GM20431 (cell line): ENCODE measurements around the gene C2CD3.
"Not testable (repeated sequence)": the region's sequence is repeated elsewhere in the genome, so short reads cannot be mapped to it uniquely, and the experiment has no call there.

Experiments
- in situ Hi-C: fragments of 300-500 bp; cut with MseI, MboI; formaldehyde crosslinking; loops from one replicate; pipeline ENCODE4 v1.15.0; 2020; ENCODE audit warnings: low sequenced_read_pairs; ENCODE audit not compliant: unreplicated experiment

Gene C2CD3

DNA sequence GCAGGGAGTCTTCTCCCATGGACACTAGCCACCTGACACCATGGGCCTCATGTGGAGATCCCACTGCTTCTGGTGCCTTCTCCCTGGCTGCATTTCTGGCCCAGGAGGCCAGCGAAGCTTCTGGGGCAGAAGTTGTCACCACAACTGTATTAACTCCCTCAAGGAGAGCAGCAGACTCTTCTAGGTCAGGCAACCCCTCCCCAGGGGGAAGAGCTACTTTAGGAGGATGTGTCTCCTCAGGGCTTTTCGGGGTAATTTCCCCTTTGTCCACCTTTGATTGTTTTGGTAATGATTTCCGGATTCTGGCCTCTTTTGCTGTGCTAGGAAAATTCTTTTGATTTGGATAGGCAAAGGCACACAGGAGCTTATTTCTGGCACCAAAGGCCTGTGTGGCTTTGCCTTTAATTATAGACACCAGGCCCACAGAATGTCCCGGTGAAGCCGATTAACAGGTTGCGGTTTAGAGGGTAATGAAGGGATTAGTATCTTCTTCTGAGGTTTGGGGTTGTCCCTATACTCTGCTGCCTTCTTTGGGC, 179.3 kb downstream of the C2CD3 start:
- in situ Hi-C loops: no loop called here

DNA sequence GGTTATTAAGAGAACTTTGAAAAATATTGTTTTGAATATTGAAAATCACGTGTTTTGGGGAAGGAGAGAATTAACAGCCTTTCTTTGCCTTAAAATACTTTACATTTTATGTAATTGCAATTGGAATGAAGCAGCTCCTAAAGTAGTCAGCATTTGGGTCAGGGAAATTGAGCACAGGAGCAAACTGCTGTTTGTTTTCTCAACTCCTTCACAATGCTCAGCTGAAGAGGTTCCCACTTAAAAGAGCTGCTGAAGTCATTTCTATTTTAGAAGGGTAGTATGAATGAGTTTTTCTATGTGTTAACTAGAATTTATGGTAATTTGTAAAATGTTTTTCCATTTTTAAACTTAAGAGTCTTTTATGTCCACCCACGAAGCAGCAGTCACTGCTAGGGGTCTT, 180.1 kb downstream of the C2CD3 start:
- in situ Hi-C loops: no loop called here

DNA sequence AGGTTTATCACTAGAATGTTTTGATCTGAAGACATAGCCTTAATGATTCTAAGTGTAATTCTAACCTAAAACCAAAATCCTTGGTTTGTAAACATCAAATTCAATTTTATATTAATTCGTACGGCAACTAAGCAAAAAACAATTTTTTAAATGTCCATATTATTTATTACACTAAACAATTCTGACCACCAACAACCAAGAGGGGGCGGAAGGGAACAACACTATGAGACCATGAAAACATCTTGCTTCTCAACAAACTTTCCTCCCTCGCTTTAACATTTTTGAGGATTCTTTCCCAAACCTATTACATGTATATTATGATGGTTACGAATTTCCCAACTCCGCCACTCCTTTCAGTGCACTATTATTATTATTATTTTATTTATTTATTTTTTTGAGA, 181.6 kb downstream of the C2CD3 start:
- in situ Hi-C loops: no loop called here

DNA sequence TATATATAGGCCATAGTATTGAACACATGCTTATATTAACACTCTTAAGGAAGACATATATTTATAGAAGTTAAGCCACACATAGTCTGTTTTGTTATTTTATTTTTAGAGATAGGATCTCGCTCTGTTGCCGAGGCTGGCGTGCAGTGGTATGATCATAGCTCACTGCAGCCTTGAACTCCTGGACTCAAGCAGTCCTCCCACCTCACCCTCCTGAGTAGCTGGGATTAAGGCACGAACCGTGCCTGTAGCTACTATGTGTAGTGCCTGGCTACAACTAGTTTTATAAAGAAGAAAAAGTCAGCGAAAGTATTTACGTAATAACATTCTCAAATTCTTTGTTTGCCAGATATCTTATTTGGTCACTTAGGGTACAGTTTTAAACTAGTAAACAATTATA, 182.6 kb downstream of the C2CD3 start:
- in situ Hi-C loops: no loop called here

DNA sequence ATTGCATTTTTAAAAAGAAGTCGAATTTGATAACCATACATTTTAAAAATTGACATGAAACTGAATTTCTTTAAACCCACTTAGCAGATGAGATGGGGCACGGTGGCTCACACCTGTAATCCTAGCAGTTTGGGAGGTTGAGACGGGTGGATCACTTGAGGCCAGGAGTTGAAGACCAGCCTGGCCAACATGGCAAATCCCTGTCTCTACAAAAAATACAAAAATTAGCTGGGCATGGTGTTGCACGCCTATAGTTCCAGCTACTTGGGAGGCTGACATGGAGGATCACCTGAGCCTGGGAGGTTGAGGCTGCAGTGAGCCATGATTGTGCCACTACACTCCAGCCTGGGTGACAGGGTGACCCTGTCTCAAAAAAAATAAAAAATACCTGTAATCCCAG, 185.1 kb downstream of the C2CD3 start:
- in situ Hi-C loops: not testable (repeated sequence)

DNA sequence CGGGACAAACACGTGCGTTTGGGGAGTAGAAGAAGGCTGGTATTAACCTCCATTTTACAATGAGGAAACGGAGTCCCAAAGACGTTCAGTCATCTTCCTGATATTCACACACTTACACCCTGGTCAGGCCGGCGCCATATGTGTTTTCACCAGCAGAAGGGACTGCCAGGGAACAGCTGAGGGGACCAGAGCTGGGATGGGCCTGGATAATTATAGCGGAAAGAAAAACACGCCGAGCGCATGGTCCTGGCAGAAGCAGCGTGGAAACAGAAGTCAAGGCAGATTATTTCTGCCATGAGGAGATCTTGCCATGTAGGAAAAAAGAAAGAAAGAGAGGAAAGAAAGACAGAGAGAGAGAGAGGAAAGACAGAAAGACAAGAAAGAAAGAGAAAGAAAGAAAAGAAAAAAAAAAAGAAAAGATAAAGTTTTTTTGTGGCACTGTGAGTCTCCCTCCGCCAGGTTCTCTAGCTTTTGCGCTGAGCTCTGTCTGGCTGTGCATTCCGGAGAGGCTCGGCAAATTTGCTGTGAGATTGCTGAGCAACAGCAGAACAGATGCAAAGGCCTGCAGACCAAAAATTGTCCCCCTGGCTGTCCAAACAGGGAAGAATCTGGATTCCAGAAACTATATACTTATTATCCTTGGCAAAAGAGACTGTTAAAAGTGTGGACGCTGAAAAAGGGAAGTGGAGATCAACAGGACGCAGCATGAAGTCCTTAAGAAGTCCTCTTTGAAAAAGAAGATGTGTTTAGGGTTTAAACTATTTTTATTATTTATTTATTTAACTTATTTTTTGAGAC, 186.9 kb downstream of the C2CD3 start:
- in situ Hi-C loops: no loop called here

DNA sequence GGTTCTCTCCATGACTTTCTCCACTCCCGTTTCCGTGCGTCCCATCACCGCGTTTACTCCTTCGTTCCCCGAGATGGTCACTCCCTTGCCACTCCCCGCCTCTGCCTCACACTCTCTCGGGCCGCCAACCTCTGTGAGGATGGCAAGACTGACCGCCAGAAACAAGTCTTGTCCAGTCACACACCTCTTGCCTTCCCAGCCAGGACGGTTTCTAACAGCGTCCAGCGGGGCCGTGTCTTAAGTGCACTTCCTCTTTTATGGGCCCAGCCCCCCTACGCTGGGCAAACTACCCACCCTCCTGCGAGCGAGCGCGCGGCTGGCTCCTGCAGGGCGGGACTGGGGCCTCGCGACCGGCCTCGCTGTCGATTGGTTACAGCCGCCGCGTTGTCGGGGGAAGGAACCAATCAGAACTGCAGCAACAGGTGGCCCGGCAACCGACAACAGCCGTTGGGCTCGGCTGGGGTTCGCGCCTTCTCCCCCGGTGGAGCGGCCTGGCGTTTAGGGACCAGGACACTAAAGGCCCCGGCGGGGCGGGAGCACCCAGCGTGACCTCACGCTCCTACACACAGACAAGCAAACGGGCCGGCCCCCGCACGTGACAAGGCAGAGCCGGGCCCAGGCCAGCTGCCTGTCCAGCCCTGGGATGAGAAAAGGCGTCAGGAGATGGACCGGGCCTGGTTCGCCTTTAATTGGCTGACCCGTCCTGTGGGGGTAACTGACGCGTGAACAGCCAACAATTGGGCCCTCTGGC, 187.6 kb downstream of the C2CD3 start:
- in situ Hi-C loops: no loop called here

DNA sequence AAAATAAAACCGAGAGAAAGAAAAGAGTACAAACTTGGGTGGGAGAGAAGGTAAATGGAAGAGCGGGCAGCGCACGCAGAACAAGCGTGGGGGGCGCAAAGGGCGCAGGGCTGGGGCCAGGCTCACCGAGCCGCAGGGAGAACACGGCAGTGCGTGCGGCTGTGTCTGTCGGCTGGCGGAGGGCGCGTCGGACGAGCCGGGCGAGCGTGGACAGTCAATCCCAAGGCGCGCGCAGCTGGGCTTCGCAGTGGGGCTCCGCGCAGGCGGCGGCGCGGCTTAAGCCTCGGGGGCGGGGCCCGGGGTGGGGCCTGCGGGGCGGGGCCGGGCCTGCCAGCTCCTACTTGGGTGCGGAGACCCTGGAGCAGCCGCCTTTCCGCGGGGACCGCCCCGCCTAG, 188.2 kb downstream of the C2CD3 start, which contains the start of gene UCP2:
TSS of gene UCP2 (minus strand) at position 249 of the 395 bp plus-strand sequence. CDS start 4,465 bp downstream, outside the sequence.
- in situ Hi-C loops: no loop called here

DNA sequence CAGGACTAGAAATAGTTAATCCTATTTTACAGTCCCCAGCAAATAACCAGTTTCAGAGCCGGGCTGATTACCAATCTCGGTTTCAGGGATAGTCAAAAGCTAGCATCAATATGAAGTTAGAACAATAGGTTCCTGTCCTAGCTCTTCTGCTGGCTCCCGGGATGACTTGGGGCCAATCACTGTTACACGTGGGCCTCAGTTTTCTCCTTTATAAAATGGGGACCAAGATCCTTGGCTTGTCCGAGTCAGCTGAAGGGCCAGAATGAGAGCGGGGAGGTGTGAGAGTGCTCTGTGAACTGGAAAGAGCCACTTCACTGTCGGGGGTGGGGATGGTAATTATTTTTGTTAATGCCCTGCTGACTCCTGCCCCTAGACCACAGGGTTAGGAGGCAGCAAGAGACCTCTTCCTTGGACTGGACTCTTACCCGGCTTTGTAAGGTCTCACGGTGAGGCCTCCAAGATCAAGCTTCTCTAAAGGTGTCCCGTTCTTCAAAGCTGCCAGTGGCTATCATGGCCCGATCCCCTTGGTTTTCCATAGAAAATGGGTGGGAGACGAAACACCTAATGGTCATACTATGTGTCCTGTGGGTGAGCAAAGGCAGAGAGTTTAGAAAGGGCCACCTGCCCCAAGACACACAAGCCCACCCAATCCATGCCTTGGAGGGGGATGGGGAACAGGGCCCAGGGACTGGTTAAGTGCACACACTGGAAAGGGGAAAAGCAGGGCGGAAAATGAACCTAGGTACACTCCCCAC, 189.6 kb downstream of the C2CD3 start:
- in situ Hi-C loops: no loop called here

DNA sequence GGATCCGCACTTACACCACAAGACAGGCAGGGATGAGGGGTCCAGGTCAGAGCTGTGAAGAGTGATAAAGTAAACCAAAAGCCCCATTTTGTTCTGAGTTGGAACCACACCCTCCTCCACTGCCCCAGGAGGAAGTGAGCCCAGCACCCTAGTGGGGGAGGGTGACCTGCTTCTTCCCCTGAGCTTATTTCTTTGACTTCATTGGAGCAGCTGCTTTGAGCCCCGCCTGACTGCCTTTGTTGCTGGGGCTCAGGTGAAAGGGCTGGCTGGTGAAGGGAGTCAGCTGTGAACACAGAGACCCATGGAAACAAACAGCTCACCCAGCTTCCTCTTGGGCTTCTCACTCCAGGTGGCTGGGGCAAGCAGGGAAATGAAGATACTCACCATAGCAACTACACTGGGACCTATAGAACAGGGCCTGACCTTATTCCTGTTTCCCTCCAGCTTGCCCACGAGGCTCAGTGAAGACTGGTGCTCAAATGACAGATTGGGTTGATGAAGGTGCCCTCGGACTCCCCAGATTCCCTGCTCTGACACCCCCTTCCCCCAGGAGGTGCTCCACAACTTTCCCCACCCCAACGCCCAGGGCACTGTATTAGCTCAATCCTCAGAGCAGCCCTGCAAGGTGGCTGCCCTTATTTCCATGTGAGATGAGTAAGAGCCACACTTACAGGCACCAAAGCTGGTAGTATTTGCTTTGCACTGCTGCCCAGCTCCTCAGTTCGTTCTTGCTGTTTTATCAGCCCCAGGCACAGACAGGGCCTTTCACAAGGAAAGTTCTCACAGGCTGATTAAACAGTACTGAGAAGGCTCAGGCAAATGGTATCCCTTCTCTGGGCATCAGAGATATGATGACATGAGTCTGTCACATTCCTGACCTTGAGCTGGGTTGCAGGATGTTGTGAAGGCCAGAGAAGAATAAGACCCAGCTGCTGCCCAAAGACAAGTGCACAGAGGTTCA, 190.5 kb downstream of the C2CD3 start:
- in situ Hi-C loops: no loop called here

DNA sequence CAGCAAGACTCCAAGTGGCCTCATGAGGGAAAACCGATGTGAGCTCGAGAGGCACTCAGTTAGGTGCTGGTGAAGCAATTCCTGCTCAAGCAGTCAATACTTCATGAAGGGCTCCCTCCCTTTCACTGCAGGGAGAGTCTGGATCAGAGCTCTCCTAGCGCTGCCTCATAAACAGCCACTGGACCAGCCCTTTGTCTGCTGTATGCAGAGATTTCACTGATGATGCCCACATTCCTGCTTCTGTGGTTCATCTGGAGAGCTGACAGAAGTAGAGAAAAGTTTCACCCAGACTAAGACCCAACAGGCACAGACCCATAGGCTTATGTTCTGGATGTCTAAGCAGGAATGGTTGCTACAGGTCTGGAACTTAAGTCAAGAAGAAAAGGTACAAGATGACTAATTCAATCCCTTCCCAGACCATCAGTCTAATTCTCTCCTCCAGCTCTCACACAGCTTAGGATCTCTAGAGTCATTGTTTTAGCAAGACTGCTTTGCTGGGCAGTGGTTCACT, 192.2 kb downstream of the C2CD3 start:
- in situ Hi-C loops: no loop called here

DNA sequence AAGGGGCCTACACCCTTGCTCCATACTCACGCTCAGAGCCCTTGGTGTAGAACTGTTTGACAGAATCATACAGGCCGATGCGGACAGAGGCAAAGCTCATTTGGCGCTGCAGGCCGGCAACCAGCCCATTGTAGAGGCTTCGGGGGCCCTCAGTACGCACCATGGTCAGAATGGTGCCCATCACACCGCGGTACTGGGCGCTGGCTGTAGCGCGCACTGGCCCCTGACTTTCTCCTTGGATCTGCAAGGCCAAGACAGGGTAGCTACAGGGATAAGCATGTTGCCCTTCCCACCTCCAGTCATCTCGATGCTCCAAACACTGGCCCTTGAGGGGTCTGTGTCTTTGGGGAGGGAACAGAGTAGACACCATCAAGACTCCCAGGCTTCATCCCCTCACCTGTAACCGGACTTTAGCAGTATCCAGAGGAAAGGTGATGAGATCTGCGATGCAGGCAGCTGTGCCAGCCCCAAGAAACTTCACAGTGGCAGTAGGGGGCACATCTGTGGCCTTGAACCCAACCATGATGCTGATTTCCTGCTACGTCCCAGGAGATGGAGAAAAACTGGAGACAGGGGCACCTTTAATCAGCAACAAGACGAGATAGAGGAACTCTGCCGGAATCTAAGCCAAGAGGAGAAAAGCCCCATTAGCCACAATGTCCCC, 192.8 kb downstream of the C2CD3 start:
- in situ Hi-C loops: no loop called here

DNA sequence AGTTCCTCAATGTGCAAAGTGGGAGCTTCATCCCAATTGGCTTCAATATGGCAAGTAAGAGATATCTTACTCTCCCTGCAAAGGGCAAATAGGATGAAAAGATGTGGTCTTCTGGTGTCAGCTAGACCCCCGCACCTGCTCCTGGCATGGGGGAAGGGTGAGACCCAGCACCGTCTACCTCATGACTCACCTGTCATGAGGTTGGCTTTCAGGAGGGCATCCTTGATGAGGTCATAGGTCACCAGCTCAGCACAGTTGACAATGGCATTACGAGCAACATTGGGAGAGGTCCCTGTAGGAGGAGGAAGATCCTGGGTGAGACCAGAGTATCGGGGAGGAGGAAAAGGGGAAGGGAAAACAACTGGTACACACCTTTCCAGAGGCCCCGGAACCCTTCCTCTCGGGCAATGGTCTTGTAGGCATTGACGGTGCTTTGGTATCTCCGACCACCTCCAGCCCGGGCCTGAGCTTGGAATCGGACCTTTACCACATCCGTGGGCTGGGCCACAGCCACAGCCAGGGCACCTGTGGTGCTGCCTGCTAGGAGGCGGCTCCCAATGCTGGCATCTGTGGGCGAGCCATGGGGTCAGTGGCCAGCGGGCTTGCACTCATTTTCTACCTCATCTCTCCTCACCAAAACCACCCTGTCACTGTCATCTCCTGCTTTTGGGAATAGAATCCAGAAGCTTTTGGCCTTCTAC, 194.2 kb downstream of the C2CD3 start:
- in situ Hi-C loops: no loop called here

DNA sequence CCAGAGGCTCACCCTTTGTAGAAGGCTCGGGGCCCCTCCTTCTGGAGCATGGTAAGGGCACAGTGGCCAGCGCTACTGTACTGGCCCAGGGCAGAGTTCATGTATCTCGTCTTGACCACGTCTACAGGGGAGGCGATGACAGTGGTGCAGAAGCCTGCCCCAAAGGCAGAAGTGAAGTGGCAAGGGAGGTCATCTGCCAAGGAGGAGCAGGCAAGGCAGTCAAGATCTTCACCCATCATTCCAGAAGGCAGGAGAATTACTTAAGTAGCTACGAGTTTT, 195.4 kb downstream of the C2CD3 start:
- in situ Hi-C loops: no loop called here

DNA sequence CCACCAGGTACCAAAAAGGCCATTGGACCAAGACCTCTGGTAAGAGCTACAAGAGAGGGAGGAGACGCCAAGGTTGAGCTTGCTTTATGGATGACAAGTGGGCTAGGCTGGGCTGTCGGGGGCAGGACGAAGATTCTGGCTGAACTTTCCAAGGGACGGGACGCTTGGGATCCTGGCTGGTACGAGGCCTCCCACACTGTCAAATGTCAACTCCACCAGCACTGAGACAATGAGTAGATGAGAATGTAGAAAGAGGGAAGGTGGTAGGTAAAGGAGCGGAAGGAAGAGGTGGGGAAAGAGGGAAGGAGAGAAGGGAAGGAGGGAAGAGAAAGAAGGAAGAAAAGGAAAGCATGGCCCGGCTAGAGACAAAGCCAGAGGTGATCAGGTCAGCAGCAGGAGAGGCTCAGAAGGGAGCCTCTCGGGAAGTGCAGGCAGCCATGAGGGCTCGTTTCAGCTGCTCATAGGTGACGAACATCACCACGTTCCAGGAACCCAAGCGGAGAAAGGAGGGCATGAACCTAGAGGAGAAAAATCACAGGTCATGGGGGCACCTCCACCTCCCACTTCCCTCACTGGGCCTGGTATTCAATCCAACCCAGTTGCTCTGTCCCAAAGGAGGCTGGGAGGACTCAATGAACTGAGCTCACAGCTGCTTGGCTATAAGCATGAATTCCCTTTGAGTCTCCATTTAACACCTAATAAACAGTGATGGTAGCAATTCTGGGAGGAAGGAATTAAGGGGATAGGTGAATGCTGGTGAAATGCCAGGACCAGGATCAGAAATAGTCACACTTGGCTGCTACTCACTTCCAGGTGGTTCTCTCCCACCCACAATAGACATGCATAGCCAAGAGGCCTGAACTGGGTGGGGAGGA, 196.0 kb downstream of the C2CD3 start:
- in situ Hi-C loops: no loop called here

DNA sequence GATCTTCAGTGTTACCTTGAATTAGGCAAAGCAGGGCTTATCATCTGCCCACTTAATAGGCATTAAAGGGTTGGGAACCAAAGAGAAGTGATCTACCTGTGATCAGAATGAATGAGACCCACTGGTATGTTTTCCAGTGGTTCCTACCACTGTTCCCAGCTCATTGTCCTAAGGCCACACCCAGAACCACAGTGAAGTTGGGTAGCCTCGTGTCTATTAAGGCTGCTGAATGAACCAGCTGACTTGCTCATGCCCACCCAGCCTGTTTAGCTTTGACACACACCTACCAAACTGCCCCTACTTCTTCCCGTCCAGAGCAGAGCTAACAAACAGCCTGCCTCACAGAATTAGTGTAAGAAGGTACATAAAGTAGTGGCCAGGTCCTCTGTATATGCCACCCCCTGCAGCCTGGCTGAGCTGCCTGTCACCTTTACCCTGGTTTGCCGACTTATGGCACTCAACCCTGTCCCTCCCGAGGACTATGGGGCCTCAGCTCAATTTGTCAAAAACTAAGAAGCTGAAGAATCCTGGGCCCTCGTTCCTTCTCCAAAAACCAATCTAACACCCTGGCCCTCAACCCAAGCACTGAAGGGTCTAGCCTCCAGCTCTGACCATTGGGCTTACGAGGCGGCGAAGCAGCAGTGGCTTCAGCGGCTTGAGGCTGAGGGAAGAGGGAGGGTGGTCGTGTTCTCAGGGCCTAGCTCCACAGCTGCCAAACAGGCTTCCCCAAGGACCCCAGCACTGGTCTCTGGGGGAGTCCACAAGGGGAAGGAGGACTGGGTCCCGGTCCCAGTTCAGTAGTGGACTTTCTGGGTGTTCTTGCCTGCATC, 198.0 kb downstream of the C2CD3 start:
- in situ Hi-C loops: no loop called here

DNA sequence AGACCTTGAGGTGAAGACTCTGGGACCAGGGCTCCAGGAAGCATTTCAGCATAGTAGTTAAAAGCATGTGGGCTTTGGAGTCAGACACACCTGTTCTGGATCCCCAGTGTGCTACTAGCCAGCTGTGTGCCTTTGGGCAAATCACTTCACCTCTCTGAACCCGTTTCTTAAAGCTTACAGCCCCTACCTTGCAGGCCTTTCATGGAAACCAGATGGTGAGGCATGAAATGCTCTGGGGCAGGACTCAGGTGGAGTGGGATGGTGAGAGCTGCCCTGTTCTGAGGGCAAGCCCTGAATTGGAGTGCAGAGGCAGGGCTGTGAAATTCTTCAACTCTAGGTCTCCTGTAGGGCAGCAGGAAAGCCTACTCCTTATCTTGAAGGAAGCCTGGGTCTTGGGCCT, 198.6 kb downstream of the C2CD3 start:
- in situ Hi-C loops: no loop called here
